GM12874 (cell line): ENCODE measurements around the gene RPRD1B.

ENCODE experiments used
- CTCF ChIP-seq: IDR thresholded peaks from 2 replicates; pipeline ENCODE4 v1.5.1; 2011; ENCODE audit warnings: low read depth, mild to moderate bottlenecking, control low read depth, low read length, moderate library complexity; ENCODE audit not compliant: insufficient read depth

The RPRD1B gene

GRCh38 chr20:38089500-38089899, 56.0 kb downstream of the RPRD1B start:
- no peak for TF ChIP-seq CTCF

GRCh38 chr20:38090061-38090460, 56.5 kb downstream of the RPRD1B start:
- no peak for TF ChIP-seq CTCF

- TF ChIP-seq CTCF: no peak
These were observed 58.1 kb downstream of the RPRD1B start for GRCh38 chr20:38091441-38092216.

- TF ChIP-seq CTCF: no peak
These were observed 58.8 kb downstream of the RPRD1B start for GRCh38 chr20:38092260-38092857.

GRCh38 chr20:38092915-38093314, 59.4 kb downstream of the RPRD1B start:
- TF ChIP-seq CTCF: no peak

- TF ChIP-seq CTCF: no peak
These were observed 60.1 kb downstream of the RPRD1B start for GRCh38 chr20:38093641-38094077.

- TF ChIP-seq CTCF: no peak
These were observed 60.9 kb downstream of the RPRD1B start for GRCh38 chr20:38094373-38094891.
